Measurements from ENCODE around the gene GALNT18. TPM values are rescaled to one million over a fixed set of nuclear protein-coding genes. Genes with fewer than 3 reads are reported as not detected.

The GALNT18 gene
- total and polyA plus RNA-seq, 2 donors (not counting 3 experiments of a cell fraction or from before 2014, with no cell fraction given): 0.17 to 0.18 TPM

GRCh38 chr11:11403763-11404725 lies 217.8 kb downstream of the GALNT18 start:
- no peak for DNase-seq (ENCODE audit: low read depth, low spot score)
- H3K27ac ChIP-seq (ENCODE audit: insufficient read depth, low read depth, low read length): no peak overlapping the region
- no peak overlapping the region for H2AFZ ChIP-seq (ENCODE audit: low read depth, low read length)
- H3K9me3 ChIP-seq (replicated peaks; ENCODE audit: control insufficient read depth, insufficient read depth, low read length): no peaks in the 10 kb centered on the region
- no peaks in the 10 kb centered on the region for H3K9me1 ChIP-seq (replicated peaks; ENCODE audit: control insufficient read depth, extremely low read depth, insufficient read depth, low read length)
- ChIA-PET CTCF (no interaction called here), POLR2A (no interaction called here)
- no peak overlapping the region for H3K4me2 ChIP-seq (ENCODE audit: insufficient read depth, low read length)
- TF ChIP-seq MAX (IDR thresholded peaks at IDR 0.05; ENCODE audit: insufficient read depth, insufficient read length) (no peak), POLR2A (IDR thresholded peaks at IDR 0.05; ENCODE audit: low read depth, low read length) (no peak), POLR2AphosphoS5 (IDR thresholded peaks at IDR 0.05; ENCODE audit: insufficient read depth, low read depth, low read length) (no peak), GATA2 (IDR thresholded peaks at IDR 0.05; ENCODE audit: insufficient read depth, insufficient read length, low read depth, low read length) (no peak), FOS (IDR thresholded peaks at IDR 0.05; ENCODE audit: borderline replicate concordance, insufficient read depth, low read length) (no peak), JUN (IDR thresholded peaks at IDR 0.05; ENCODE audit: borderline replicate concordance, insufficient read depth, insufficient read length, low read depth) (no peak), CTCF (IDR thresholded peaks at IDR 0.05; ENCODE audit: extremely low read depth in 1 of 2, insufficient read depth in 1 of 2, low read depth in 1 of 2, low read length in 2 of 2) (no peak), EZH2 (IDR thresholded peaks at IDR 0.05; ENCODE audit: borderline replicate concordance, low read depth, low read length, severe bottlenecking) (no peak), MYC (IDR thresholded peaks at IDR 0.05; ENCODE audit: low read depth, low read length) (no peak)
- H3K27me3 ChIP-seq (ENCODE audit: control insufficient read depth in 2 of 2, insufficient read depth in 2 of 2, low read length in 2 of 2): no peaks in the 10 kb centered on the region
- dilution Hi-C loops (cut with MboI; ENCODE audit: extremely low pct_ligation_motif_present, low sequenced_read_pairs) (no loop called here), intact Hi-C loops (cut with micrococcal nuclease) (no loop called here)
- H3K79me2 ChIP-seq (ENCODE audit: control insufficient read depth, insufficient read depth, low read length): no peaks in the 10 kb centered on the region
- H4K20me1 ChIP-seq (replicated peaks; ENCODE audit: control insufficient read depth, extremely low read depth, insufficient read depth, low read length): no peaks in the 10 kb centered on the region
- H3K4me1 ChIP-seq (ENCODE audit: control insufficient read depth, extremely low read depth, insufficient read depth, low read length): no peaks in the 10 kb centered on the region
- no peak overlapping the region for H3K9ac ChIP-seq (replicated peaks; ENCODE audit: extremely low read depth, insufficient read depth, low read length)
- H3K4me3 ChIP-seq (replicated peaks in 1 of 3; ENCODE audit: insufficient read depth in 1 of 3, low read depth in 1 of 3, low read length in 3 of 3): no peak overlapping the region
- H3K36me3 ChIP-seq (ENCODE audit: control insufficient read depth in 2 of 2, extremely low read depth in 1 of 2, insufficient read depth in 2 of 2, low read length in 2 of 2): no peaks in the 10 kb centered on the region
- no TSS peak for BruUV-seq (replicated peaks)
- FAIRE-seq: no peak

All from endothelial cell of umbilical vein (primary cell).